Measurements from ENCODE around the gene RALGAPA2. TPM values are rescaled to one million over a fixed set of nuclear protein-coding genes. Genes with fewer than 3 reads are reported as not detected.

The RALGAPA2 gene
- polyA plus RNA-seq, 4 donors, result 7.6 to 34.3 (median 17.7) TPM

GRCh38 chr20:20585146-20585545, 127.3 kb downstream of the RALGAPA2 start:
- Histone ChIP-seq H3K27me3 (ENCODE audit: control insufficient read depth in 3 of 3, insufficient read depth in 3 of 3, low read length in 3 of 3) (no peaks in the 10 kb centered on the region), H3K4me1 (ENCODE audit: control insufficient read depth in 3 of 3, insufficient read depth in 2 of 3, low read depth in 1 of 3, low read length in 2 of 3) (no peaks in the 10 kb centered on the region), H3K9me3 (ENCODE audit: control insufficient read depth in 2 of 2, insufficient read depth in 1 of 2, low read depth in 1 of 2, low read length in 1 of 2) (no peaks in the 10 kb centered on the region), H3K27ac (ENCODE audit: low read depth in 1 of 3, low read length in 2 of 3) (no peak overlapping the region), H3K4me3 (ENCODE audit: low read depth in 1 of 3, low read length in 3 of 3) (no peak overlapping the region), H3K36me3 (ENCODE audit: control insufficient read depth in 3 of 3, insufficient read depth in 2 of 3, low read depth in 1 of 3, low read length in 3 of 3) (peaks cover 8 to 18% (median 17%) of the 10 kb centered on the region in 3 donors)
- FAIRE-seq (no peak), DNase-seq (no peak)
- 96 to 100% (median 98%) methylated on average over 1 of the region's 1 CpG for WGBS, 3 donors

- Histone ChIP-seq H3K36me3 (ENCODE audit: control insufficient read depth in 3 of 3, insufficient read depth in 2 of 3, low read depth in 1 of 3, low read length in 3 of 3) (peaks cover 8 to 18% (median 17%) of the 10 kb centered on the region in 3 donors), H3K4me3 (ENCODE audit: low read depth in 1 of 3, low read length in 3 of 3) (no peak overlapping the region)
- no peak for DNase-seq
Measured at GRCh38 chr20:20582734-20583133, 129.7 kb downstream of the RALGAPA2 start.

GRCh38 chr20:20580139-20580538, 132.3 kb downstream of the RALGAPA2 start:
- no peak for FAIRE-seq
- H3K9me3 ChIP-seq (ENCODE audit: control insufficient read depth in 2 of 2, insufficient read depth in 1 of 2, low read depth in 1 of 2, low read length in 1 of 2), result no peaks in the 10 kb centered on the region
- no peak for DNase-seq
- no peaks in the 10 kb centered on the region for H3K27me3 ChIP-seq (ENCODE audit: control insufficient read depth in 3 of 3, insufficient read depth in 3 of 3, low read length in 3 of 3)
- no peak overlapping the region for H3K27ac ChIP-seq (ENCODE audit: low read depth in 1 of 3, low read length in 2 of 3)
- 81 to 86% (median 86%) methylated on average over 1 of the region's 1 CpG for WGBS, 3 donors
- H3K4me3 ChIP-seq (ENCODE audit: low read depth in 1 of 3, low read length in 3 of 3), result no peak overlapping the region
- no peaks in the 10 kb centered on the region for H3K4me1 ChIP-seq (ENCODE audit: control insufficient read depth in 3 of 3, insufficient read depth in 2 of 3, low read depth in 1 of 3, low read length in 2 of 3)
- peaks cover 8 to 17% (median 14%) of the 10 kb centered on the region in 3 donors for H3K36me3 ChIP-seq (ENCODE audit: control insufficient read depth in 3 of 3, insufficient read depth in 2 of 3, low read depth in 1 of 3, low read length in 3 of 3)

More at GRCh38 chr20:20582734-20583133, 129.7 kb downstream of the RALGAPA2 start:
- no peaks in the 10 kb centered on the region for H3K4me1 ChIP-seq (ENCODE audit: control insufficient read depth in 3 of 3, insufficient read depth in 2 of 3, low read depth in 1 of 3, low read length in 2 of 3)
- H3K27ac ChIP-seq (ENCODE audit: low read depth in 1 of 3, low read length in 2 of 3), result no peak overlapping the region
- WGBS, 3 donors, result 94 to 100% (median 98%) methylated on average over 2 of the region's 2 CpGs
- FAIRE-seq, result no peak
- no peaks in the 10 kb centered on the region for H3K9me3 ChIP-seq (ENCODE audit: control insufficient read depth in 2 of 2, insufficient read depth in 1 of 2, low read depth in 1 of 2, low read length in 1 of 2)
- no peaks in the 10 kb centered on the region for H3K27me3 ChIP-seq (ENCODE audit: control insufficient read depth in 3 of 3, insufficient read depth in 3 of 3, low read length in 3 of 3)

GRCh38 chr20:20578838-20579237, 133.6 kb downstream of the RALGAPA2 start:
- H3K9me3 ChIP-seq (ENCODE audit: control insufficient read depth in 2 of 2, insufficient read depth in 1 of 2, low read depth in 1 of 2, low read length in 1 of 2), result no peaks in the 10 kb centered on the region
- H3K4me3 ChIP-seq (ENCODE audit: low read depth in 1 of 3, low read length in 3 of 3), result no peak overlapping the region
- WGBS, 3 donors, result 85 to 93% (median 90%) methylated on average over 2 of the region's 2 CpGs
- no peak for FAIRE-seq
- no peaks in the 10 kb centered on the region for H3K27me3 ChIP-seq (ENCODE audit: control insufficient read depth in 3 of 3, insufficient read depth in 3 of 3, low read length in 3 of 3)
- no peaks in the 10 kb centered on the region for H3K4me1 ChIP-seq (ENCODE audit: control insufficient read depth in 3 of 3, insufficient read depth in 2 of 3, low read depth in 1 of 3, low read length in 2 of 3)
- no peak overlapping the region for H3K27ac ChIP-seq (ENCODE audit: low read depth in 1 of 3, low read length in 2 of 3)
- no peak for DNase-seq
- H3K36me3 ChIP-seq (ENCODE audit: control insufficient read depth in 3 of 3, insufficient read depth in 2 of 3, low read depth in 1 of 3, low read length in 3 of 3), result peaks cover 3 to 15% (median 13%) of the 10 kb centered on the region in 3 donors

- no peaks in the 10 kb centered on the region for H3K9me3 ChIP-seq (ENCODE audit: control insufficient read depth in 2 of 2, insufficient read depth in 1 of 2, low read depth in 1 of 2, low read length in 1 of 2)
- DNase-seq (no peak), FAIRE-seq (no peak)
- no peak overlapping the region for H3K27ac ChIP-seq (ENCODE audit: low read depth in 1 of 3, low read length in 2 of 3)
- H3K4me3 ChIP-seq (ENCODE audit: low read depth in 1 of 3, low read length in 3 of 3), result no peak overlapping the region
- WGBS, 3 donors, result 69 to 82% (median 69%) methylated on average over 2 of the region's 2 CpGs
- H3K36me3 ChIP-seq (ENCODE audit: control insufficient read depth in 3 of 3, insufficient read depth in 2 of 3, low read depth in 1 of 3, low read length in 3 of 3), result peaks cover 0 to 8% (median 7%) of the 10 kb centered on the region in 3 donors
- H3K4me1 ChIP-seq (ENCODE audit: control insufficient read depth in 3 of 3, insufficient read depth in 2 of 3, low read depth in 1 of 3, low read length in 2 of 3), result no peaks in the 10 kb centered on the region
- H3K27me3 ChIP-seq (ENCODE audit: control insufficient read depth in 3 of 3, insufficient read depth in 3 of 3, low read length in 3 of 3), result no peaks in the 10 kb centered on the region
Measured at GRCh38 chr20:20573797-20574196, 138.6 kb downstream of the RALGAPA2 start.

GRCh38 chr20:20571068-20571780, 141.2 kb downstream of the RALGAPA2 start:
- 94 to 96% (median 94%) methylated on average over 6 of the region's 6 CpGs for WGBS, 3 donors
- H3K9me3 ChIP-seq (ENCODE audit: control insufficient read depth in 2 of 2, insufficient read depth in 1 of 2, low read depth in 1 of 2, low read length in 1 of 2), result no peaks in the 10 kb centered on the region
- no peaks in the 10 kb centered on the region for H3K27me3 ChIP-seq (ENCODE audit: control insufficient read depth in 3 of 3, insufficient read depth in 3 of 3, low read length in 3 of 3)
- peaks cover 0 to 6% (median 6%) of the 10 kb centered on the region in 3 donors for H3K36me3 ChIP-seq (ENCODE audit: control insufficient read depth in 3 of 3, insufficient read depth in 2 of 3, low read depth in 1 of 3, low read length in 3 of 3)
- no peak overlapping the region for H3K4me3 ChIP-seq (ENCODE audit: low read depth in 1 of 3, low read length in 3 of 3)
- no peak overlapping the region for H3K27ac ChIP-seq (ENCODE audit: low read depth in 1 of 3, low read length in 2 of 3)
- no peak for FAIRE-seq
- DNase-seq, result no peak
- H3K4me1 ChIP-seq (ENCODE audit: control insufficient read depth in 3 of 3, insufficient read depth in 2 of 3, low read depth in 1 of 3, low read length in 2 of 3), result peaks cover 0 to 4% (median 0%) of the 10 kb centered on the region in 3 donors

GRCh38 chr20:20568604-20569205, 143.7 kb downstream of the RALGAPA2 start:
- FAIRE-seq, result peak; percentile 78
- H3K36me3 ChIP-seq (ENCODE audit: control insufficient read depth in 3 of 3, insufficient read depth in 2 of 3, low read depth in 1 of 3, low read length in 3 of 3), result peaks cover 2 to 6% (median 4%) of the 10 kb centered on the region in 3 donors

GRCh38 chr20:20567712-20568111, 144.7 kb downstream of the RALGAPA2 start:
- peaks cover 2 to 4% (median 4%) of the 10 kb centered on the region in 3 donors for H3K36me3 ChIP-seq (ENCODE audit: control insufficient read depth in 3 of 3, insufficient read depth in 2 of 3, low read depth in 1 of 3, low read length in 3 of 3)
- no peak for FAIRE-seq
- no peaks in the 10 kb centered on the region for H3K27me3 ChIP-seq (ENCODE audit: control insufficient read depth in 3 of 3, insufficient read depth in 3 of 3, low read length in 3 of 3)
- DNase-seq, result no peak
- no peak overlapping the region for H3K27ac ChIP-seq (ENCODE audit: low read depth in 1 of 3, low read length in 2 of 3)
- H3K4me1 ChIP-seq (ENCODE audit: control insufficient read depth in 3 of 3, insufficient read depth in 2 of 3, low read depth in 1 of 3, low read length in 2 of 3), result peaks cover 0 to 11% (median 0%) of the 10 kb centered on the region in 3 donors
- no peak overlapping the region for H3K4me3 ChIP-seq (ENCODE audit: low read depth in 1 of 3, low read length in 3 of 3)
- 98 to 99% (median 99%) methylated on average over 4 of the region's 4 CpGs for WGBS, 3 donors
- no peaks in the 10 kb centered on the region for H3K9me3 ChIP-seq (ENCODE audit: control insufficient read depth in 2 of 2, insufficient read depth in 1 of 2, low read depth in 1 of 2, low read length in 1 of 2)

More at GRCh38 chr20:20568604-20569205, 143.7 kb downstream of the RALGAPA2 start:
- H3K4me3 ChIP-seq (ENCODE audit: low read depth in 1 of 3, low read length in 3 of 3), result no peak overlapping the region
- no peaks in the 10 kb centered on the region for H3K9me3 ChIP-seq (ENCODE audit: control insufficient read depth in 2 of 2, insufficient read depth in 1 of 2, low read depth in 1 of 2, low read length in 1 of 2)
- peaks cover 0 to 11% (median 0%) of the 10 kb centered on the region in 3 donors for H3K4me1 ChIP-seq (ENCODE audit: control insufficient read depth in 3 of 3, insufficient read depth in 2 of 3, low read depth in 1 of 3, low read length in 2 of 3)
- peak; percentile 54 to 55 for DNase-seq
- no peak overlapping the region for H3K27ac ChIP-seq (ENCODE audit: low read depth in 1 of 3, low read length in 2 of 3)
- WGBS, 3 donors, result 18 to 22% (median 20%) methylated on average over 3 of the region's 3 CpGs
- H3K27me3 ChIP-seq (ENCODE audit: control insufficient read depth in 3 of 3, insufficient read depth in 3 of 3, low read length in 3 of 3), result no peaks in the 10 kb centered on the region
